Mesenchymal stem cell (in vitro differentiated cells and primary cell): ENCODE results near the gene TM4SF4.

Experiments used
- DNase-seq: peaks from one replicate; pipeline ENCODE4 v3.0.0-alpha.2; 2013
- H2AFZ ChIP-seq: one replicate; pipeline ENCODE4 v1.6.1; 2013; ENCODE audit warnings: low read depth, mild to moderate bottlenecking, control low read depth, inconsistent platforms, low read length, moderate library complexity
- H2AK5ac ChIP-seq: 2 replicates; pipeline ENCODE4 v1.6.1; 2013; ENCODE audit warnings: low read length, moderate library complexity, mild to moderate bottlenecking, inconsistent platforms; ENCODE audit not compliant: severe bottlenecking
- H2BK120ac ChIP-seq: one replicate; pipeline ENCODE4 v1.6.1; 2013; ENCODE audit warnings: low read depth, mild to moderate bottlenecking, inconsistent platforms, low read length, moderate library complexity
- H2BK12ac ChIP-seq, 2 experiments: one replicate each; pipeline ENCODE4 v1.6.1; 2013; ENCODE audit warnings: inconsistent platforms in 2 of 2, low read length in 2 of 2, mild to moderate bottlenecking in 2 of 2, moderate library complexity in 2 of 2, control low read depth in 1 of 2
- H2BK15ac ChIP-seq: one replicate; pipeline ENCODE4 v1.6.1; 2013; ENCODE audit warnings: mild to moderate bottlenecking, low read depth, inconsistent platforms; ENCODE audit not compliant: poor library complexity, severe bottlenecking
- H2BK5ac ChIP-seq: 2 replicates; pipeline ENCODE4 v1.6.1; 2013; ENCODE audit warnings: low read depth, mild to moderate bottlenecking, low read length, control low read depth, inconsistent platforms; ENCODE audit not compliant: poor library complexity, severe bottlenecking
- H3K14ac ChIP-seq, 2 experiments: one replicate each; pipeline ENCODE4 v1.6.1; 2013; ENCODE audit warnings: inconsistent platforms in 2 of 2, low read length in 2 of 2, control low read depth in 1 of 2, mild to moderate bottlenecking in 1 of 2, moderate library complexity in 1 of 2
- H3K18ac ChIP-seq, 2 experiments: one replicate each; pipeline ENCODE4 v1.6.1; 2013; ENCODE audit warnings: inconsistent platforms in 2 of 2, low read length in 2 of 2, control low read depth in 1 of 2, low read depth in 1 of 2, mild to moderate bottlenecking in 1 of 2
- H3K23ac ChIP-seq, 2 experiments: one replicate each; pipeline ENCODE4 v1.6.1; 2013; ENCODE audit warnings: inconsistent platforms in 2 of 2, low read length in 2 of 2, mild to moderate bottlenecking in 2 of 2, moderate library complexity in 2 of 2, control low read depth in 1 of 2
- H3K27ac ChIP-seq: 2 replicates; pipeline ENCODE4 v1.5.1; 2013; ENCODE audit warnings: mild to moderate bottlenecking, moderate library complexity, low read length, control low read depth, inconsistent platforms; ENCODE audit not compliant: poor library complexity, severe bottlenecking
- H3K27me3 ChIP-seq, 2 experiments: 2 replicates each; pipeline versions ENCODE4 v1.6.1 to v1.7.0; 2013; ENCODE audit warnings: low read length in 2 of 2, mild to moderate bottlenecking in 2 of 2, moderate library complexity in 2 of 2, control low read depth in 1 of 2, inconsistent platforms in 1 of 2; ENCODE audit not compliant: control insufficient read depth in 1 of 2, insufficient read depth in 1 of 2
- H3K36me3 ChIP-seq, 2 experiments: 2 replicates each; pipeline versions ENCODE4 v1.6.1 to v1.7.0; 2013; ENCODE audit warnings: low read length in 2 of 2, control low read depth in 1 of 2, inconsistent platforms in 1 of 2, low read depth in 1 of 2, mild to moderate bottlenecking in 1 of 2; ENCODE audit not compliant: insufficient read depth in 2 of 2, control insufficient read depth in 1 of 2
- H3K4ac ChIP-seq, 2 experiments: one replicate each; pipeline ENCODE4 v1.6.1; 2013; ENCODE audit warnings: inconsistent platforms in 2 of 2, low read length in 2 of 2, mild to moderate bottlenecking in 2 of 2, moderate library complexity in 2 of 2, control low read depth in 1 of 2, low read depth in 1 of 2
- H3K4me1 ChIP-seq: 2 replicates; pipeline ENCODE4 v1.6.1; 2013; ENCODE audit warnings: low read depth, low read length, control low read depth; ENCODE audit not compliant: control insufficient read depth, insufficient read depth
- H3K4me2 ChIP-seq: 2 replicates; pipeline ENCODE4 v1.6.1; 2013; ENCODE audit warnings: low read length, mild to moderate bottlenecking, inconsistent platforms; ENCODE audit not compliant: poor library complexity, severe bottlenecking
- H3K4me3 ChIP-seq, 2 experiments: 2 replicates each; pipeline versions ENCODE4 v1.5.1 to v1.7.0; 2013; ENCODE audit warnings: low read length in 2 of 2, mild to moderate bottlenecking in 2 of 2, control low read depth in 1 of 2, low read depth in 1 of 2; ENCODE audit not compliant: insufficient read depth in 1 of 2
- H3K79me1 ChIP-seq: replicated peaks from 2 replicates; pipeline ENCODE4 v1.6.1; 2013; ENCODE audit warnings: mild to moderate bottlenecking, control low read depth, low read length, inconsistent platforms; ENCODE audit not compliant: poor library complexity, severe bottlenecking
- H3K9ac ChIP-seq: 2 replicates; pipeline ENCODE4 v1.7.0; 2013; ENCODE audit warnings: mild to moderate bottlenecking, low read length, moderate library complexity
- H3K9me3 ChIP-seq: 2 replicates; pipeline ENCODE4 v1.7.0; 2013; ENCODE audit warnings: mild to moderate bottlenecking, low read length; ENCODE audit not compliant: control insufficient read depth
- H4K8ac ChIP-seq: one replicate; pipeline ENCODE4 v1.6.1; 2013; ENCODE audit warnings: inconsistent platforms, mild to moderate bottlenecking, low read length, moderate library complexity
- H4K91ac ChIP-seq: one replicate; pipeline ENCODE4 v1.6.1; 2013; ENCODE audit warnings: mild to moderate bottlenecking, low read length, inconsistent platforms
- WGBS: methylation state at CpG from one replicate; pipeline ENCODE4 v1.1.7; 2013; ENCODE audit warnings: mixed read lengths; 5-methylcytosine and 5-hydroxymethylcytosine counted together

TM4SF4 gene

GRCh38 chr3:149516920-149517319 lies 42.4 kb downstream of the TM4SF4 start:
- H4K91ac ChIP-seq, result no peak overlapping the region

DNA sequence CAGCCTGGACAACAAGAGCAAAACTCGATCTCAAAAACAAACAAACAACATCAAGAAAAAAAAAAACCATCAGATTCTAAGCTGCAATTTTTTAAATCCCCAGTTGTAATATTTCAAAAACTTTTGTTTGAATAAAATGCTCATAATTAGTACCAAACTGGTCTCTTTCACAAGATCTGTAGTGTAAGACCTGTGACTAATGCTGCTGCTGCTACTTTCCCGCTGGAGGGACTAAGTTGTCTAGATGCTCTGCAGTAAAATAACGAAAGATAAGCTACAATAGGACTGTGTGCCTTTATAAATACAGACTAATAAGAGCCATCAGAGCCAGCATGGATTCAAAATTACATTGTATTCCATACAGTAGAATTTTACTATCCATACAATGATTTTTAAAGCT lies 45.4 kb downstream of the TM4SF4 start:
- Histone ChIP-seq H3K79me1 (peaks cover 4% of the 10 kb centered on the region), H3K14ac (no peak overlapping the region), H3K23ac (no peak overlapping the region), H3K18ac (no peak overlapping the region), H3K4ac (no peak overlapping the region), H2BK12ac (no peak overlapping the region), H2AK5ac (no peak overlapping the region), H2AFZ (no peak overlapping the region), H2BK5ac (no peak overlapping the region), H4K91ac (no peak overlapping the region), H3K9me3 (no peaks in the 10 kb centered on the region), H3K27ac (no peak overlapping the region), H4K8ac (no peak overlapping the region), H3K4me3 (no peak overlapping the region), H3K27me3 (no peaks in the 10 kb centered on the region), H2BK120ac (no peak overlapping the region), H3K4me2 (no peak overlapping the region), H3K9ac (no peak overlapping the region), H3K4me1 (no peaks in the 10 kb centered on the region), H2BK15ac (no peak overlapping the region), H3K36me3 (peaks cover 19 to 90% of the 10 kb centered on the region in 2 experiments)
- DNase-seq, result no peak
- WGBS, result 100% methylated on average over 2 of the region's 3 CpGs

More at GRCh38 chr3:149516920-149517319, 42.4 kb downstream of the TM4SF4 start:
- H4K8ac ChIP-seq, result no peak overlapping the region
- no peak overlapping the region for H2BK5ac ChIP-seq
- H3K4me3 ChIP-seq, result no peak overlapping the region
- no peak overlapping the region for H3K9ac ChIP-seq
- no peak overlapping the region for H3K23ac ChIP-seq
- no peak overlapping the region for H2BK12ac ChIP-seq
- H2BK15ac ChIP-seq, result no peak overlapping the region
- no peak for DNase-seq
- H3K14ac ChIP-seq, result no peak overlapping the region
- H3K9me3 ChIP-seq, result no peaks in the 10 kb centered on the region
- H3K27ac ChIP-seq, result no peak overlapping the region
- H3K4me1 ChIP-seq, result no peaks in the 10 kb centered on the region
- no peak overlapping the region for H2AK5ac ChIP-seq
- no peak overlapping the region for H3K4me2 ChIP-seq
- WGBS, result 83% methylated on average over 1 of the region's 1 CpG
- no peak overlapping the region for H3K4ac ChIP-seq
- H2AFZ ChIP-seq, result no peak overlapping the region
- peaks cover 4% of the 10 kb centered on the region for H3K79me1 ChIP-seq
- no peak overlapping the region for H2BK120ac ChIP-seq
- no peak overlapping the region for H3K18ac ChIP-seq
- no peaks in the 10 kb centered on the region for H3K27me3 ChIP-seq
- H3K36me3 ChIP-seq, result peaks cover 10 to 63% of the 10 kb centered on the region in 2 experiments

DNA sequence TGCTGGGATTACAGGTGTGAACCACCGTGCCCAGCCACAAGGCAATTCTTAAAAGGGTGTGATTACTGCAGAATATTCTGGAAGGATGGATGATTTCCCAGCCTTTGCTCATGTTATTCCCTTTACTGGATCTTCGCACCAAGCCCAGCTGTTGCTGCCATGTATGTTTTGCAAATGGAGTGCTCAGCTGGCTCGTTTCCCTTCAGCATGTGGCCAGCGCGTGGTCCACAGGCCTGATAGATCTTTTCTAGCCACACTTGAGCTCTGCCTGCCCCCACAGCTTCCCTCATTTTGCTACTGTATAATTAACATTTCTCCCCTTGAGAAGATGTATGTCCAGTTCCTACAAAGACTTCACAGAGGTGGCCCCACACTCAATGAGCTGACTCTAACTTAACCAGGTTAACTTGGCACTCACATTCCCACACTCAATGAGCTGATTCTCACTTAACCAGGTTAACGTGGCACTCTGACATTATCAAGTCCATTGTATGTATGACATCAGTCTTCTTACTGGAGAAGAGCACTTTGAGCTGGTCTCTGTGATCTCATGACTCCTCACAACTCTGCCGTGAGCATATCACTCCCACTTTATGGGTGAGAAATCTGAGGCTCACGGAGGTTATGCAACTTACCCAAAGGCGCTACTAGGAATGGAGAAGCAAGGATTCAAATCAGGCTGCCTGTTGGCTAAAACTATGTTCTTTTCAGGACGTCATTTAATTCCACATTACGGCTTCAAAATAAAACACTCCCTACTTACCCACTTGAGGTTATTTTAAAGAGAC lies 49.2 kb downstream of the TM4SF4 start:
- H3K79me1 ChIP-seq, result peaks cover 1% of the 10 kb centered on the region
- no peak overlapping the region for H3K23ac ChIP-seq
- no peak overlapping the region for H2BK5ac ChIP-seq
- no peak overlapping the region for H3K9ac ChIP-seq
- no peak for DNase-seq
- no peaks in the 10 kb centered on the region for H3K9me3 ChIP-seq
- no peak overlapping the region for H2AFZ ChIP-seq
- H2BK15ac ChIP-seq, result no peak overlapping the region
- H4K91ac ChIP-seq, result no peak overlapping the region
- H3K4me3 ChIP-seq, result no peak overlapping the region
- no peak overlapping the region for H3K27ac ChIP-seq
- peaks cover 13 to 90% of the 10 kb centered on the region in 2 experiments for H3K36me3 ChIP-seq
- no peaks in the 10 kb centered on the region for H3K27me3 ChIP-seq
- H3K4me2 ChIP-seq, result no peak overlapping the region
- H3K14ac ChIP-seq, result no peak overlapping the region
- peaks cover 4% of the 10 kb centered on the region for H3K4me1 ChIP-seq
- no peak overlapping the region for H2BK120ac ChIP-seq
- no peak overlapping the region for H3K18ac ChIP-seq
- no peak overlapping the region for H2BK12ac ChIP-seq
- no peak overlapping the region for H4K8ac ChIP-seq
- WGBS, result 96% methylated on average over 9 of the region's 11 CpGs
- no peak overlapping the region for H2AK5ac ChIP-seq
- H3K4ac ChIP-seq, result no peak overlapping the region

GRCh38 chr3:149527531-149528339 lies 53.2 kb downstream of the TM4SF4 start:
- no peak overlapping the region for H4K91ac ChIP-seq
- no peak overlapping the region for H3K23ac ChIP-seq
- no peak overlapping the region for H2BK15ac ChIP-seq
- H3K4me1 ChIP-seq, result peaks cover 9% of the 10 kb centered on the region
- no peak overlapping the region for H3K4ac ChIP-seq
- H3K9ac ChIP-seq, result peak overlapping the region; percentile 63
- H3K27ac ChIP-seq, result peak overlapping the region; percentile 20
- peak; percentile 65 for DNase-seq
- WGBS, result 65% methylated on average over 5 of the region's 5 CpGs
- H3K18ac ChIP-seq, result no peak overlapping the region
- no peak overlapping the region for H2AFZ ChIP-seq
- no peak overlapping the region for H3K4me2 ChIP-seq
- H3K27me3 ChIP-seq, result no peaks in the 10 kb centered on the region
- H4K8ac ChIP-seq, result no peak overlapping the region
- no peak overlapping the region for H2BK120ac ChIP-seq
- H2BK5ac ChIP-seq, result no peak overlapping the region
- H3K14ac ChIP-seq, result no peak overlapping the region
- no peak overlapping the region for H2AK5ac ChIP-seq
- peaks cover 13 to 64% of the 10 kb centered on the region in 2 experiments for H3K36me3 ChIP-seq
- H3K4me3 ChIP-seq, result no peak overlapping the region
- H3K9me3 ChIP-seq, result no peaks in the 10 kb centered on the region
- no peaks in the 10 kb centered on the region for H3K79me1 ChIP-seq
- H2BK12ac ChIP-seq, result no peak overlapping the region
